Measurements from ENCODE around the gene CLDN22. TPM values are rescaled to one million over a fixed set of nuclear protein-coding genes. Genes with fewer than 3 reads are reported as not detected.

Gene CLDN22
- total and polyA plus RNA-seq, 9 of the 15 experiments (the other 6 are each of a cell fraction or from before 2014, with no cell fraction given) = 0.21 TPM; not detected in 8

DNA sequence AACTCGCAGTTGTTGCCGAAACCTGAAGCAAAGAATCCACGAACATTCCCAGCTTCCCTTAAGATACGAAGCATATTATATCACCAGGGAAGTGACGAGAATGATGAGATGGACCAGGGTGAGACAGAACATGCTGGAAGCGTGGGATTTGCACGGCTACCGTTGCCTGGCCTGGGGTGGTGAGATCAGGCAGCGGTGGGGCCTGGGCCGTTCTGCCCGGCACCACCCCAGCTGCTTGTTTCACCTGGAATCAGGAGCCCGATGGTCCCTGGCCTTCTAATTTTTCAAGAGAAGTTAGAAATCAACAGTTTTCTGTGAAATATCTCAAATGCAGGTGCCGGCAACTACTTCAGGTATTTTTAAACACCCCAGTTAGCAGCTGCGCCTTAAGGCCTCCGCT, 5.7 kb downstream of the CLDN22 start:
- no peaks in the 10 kb centered on the region for H3K9me1 ChIP-seq (ENCODE audit: control insufficient read depth, insufficient read depth, low read length)
- no TSS peak for BruUV-seq (replicated peaks)
- no peak overlapping the region for H3K4me3 ChIP-seq
- intact Hi-C loops (cut with micrococcal nuclease) = no loop called here
- H3K36me3 ChIP-seq (ENCODE audit: control insufficient read depth, insufficient read depth, low read length) = peaks cover 11% of the 10 kb centered on the region; the same call in 1 of the 3 replicates
- no peak overlapping the region for H3K4me2 ChIP-seq (ENCODE audit: insufficient read depth, low read length)
- no peak overlapping the region for H3K9ac ChIP-seq (ENCODE audit: insufficient read depth in 1 of 2, low read depth in 2 of 2, low read length in 2 of 2)
- H4K20me1 ChIP-seq (replicated peaks; ENCODE audit: control insufficient read depth, insufficient read depth, low read length) = no peaks in the 10 kb centered on the region
- DNase-seq (ENCODE audit: extremely low read depth in 1 of 4, low spot score in 3 of 4) = no peak
- in situ Hi-C loops (cut with MboI) = no loop called here
- H3K79me2 ChIP-seq (ENCODE audit: control insufficient read depth, insufficient read depth, low read length) = no peaks in the 10 kb centered on the region
- no peaks in the 10 kb centered on the region for H3K27me3 ChIP-seq (ENCODE audit: control insufficient read depth in 2 of 2, insufficient read depth in 2 of 2, low read length in 2 of 2)
- no peak for TF ChIP-seq NFIC (IDR thresholded peaks at IDR 0.05)
- TF ChIP-seq GTF2E2 (tag; IDR thresholded peaks at IDR 0.05) = no peak
- no peak for TF ChIP-seq SAFB (IDR thresholded peaks at IDR 0.05; ENCODE audit: borderline replicate concordance, low read depth, low read length)
- TF ChIP-seq NELFE (IDR thresholded peaks at IDR 0.05; ENCODE audit: insufficient read depth, insufficient read length) = no peak
- no peak for TF ChIP-seq HDAC1 (IDR thresholded peaks at IDR 0.05)
- TF ChIP-seq FUS (optimal IDR thresholded peaks at IDR 0.05; ENCODE audit: low read depth, low read length) = no peak
- no peak for TF ChIP-seq ZNF140 (CRISPR knock-in tag; IDR thresholded peaks at IDR 0.05)
- no peak for TF ChIP-seq MECOM (CRISPR knock-in tag; IDR thresholded peaks at IDR 0.05)
- TF ChIP-seq ZKSCAN3 (CRISPR knock-in tag; IDR thresholded peaks at IDR 0.05) = no peak
- no peak for TF ChIP-seq ESRRB (CRISPR knock-in tag; IDR thresholded peaks at IDR 0.05; ENCODE audit: borderline replicate concordance)
- TF ChIP-seq, protein P1, sequence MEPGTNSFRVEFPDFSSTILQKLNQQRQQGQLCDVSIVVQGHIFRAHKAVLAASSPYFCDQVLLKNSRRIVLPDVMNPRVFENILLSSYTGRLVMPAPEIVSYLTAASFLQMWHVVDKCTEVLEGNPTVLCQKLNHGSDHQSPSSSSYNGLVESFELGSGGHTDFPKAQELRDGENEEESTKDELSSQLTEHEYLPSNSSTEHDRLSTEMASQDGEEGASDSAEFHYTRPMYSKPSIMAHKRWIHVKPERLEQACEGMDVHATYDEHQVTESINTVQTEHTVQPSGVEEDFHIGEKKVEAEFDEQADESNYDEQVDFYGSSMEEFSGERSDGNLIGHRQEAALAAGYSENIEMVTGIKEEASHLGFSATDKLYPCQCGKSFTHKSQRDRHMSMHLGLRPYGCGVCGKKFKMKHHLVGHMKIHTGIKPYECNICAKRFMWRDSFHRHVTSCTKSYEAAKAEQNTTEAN (CRISPR knock-in tag; IDR thresholded peaks at IDR 0.05) = no peak
- TF ChIP-seq MTA2 (IDR thresholded peaks at IDR 0.05; ENCODE audit: low read depth) = no peak
- TF ChIP-seq EHMT2 (IDR thresholded peaks at IDR 0.05) = no peak
- no peak for TF ChIP-seq SOX6 (IDR thresholded peaks at IDR 0.05)
- TF ChIP-seq, protein P2, sequence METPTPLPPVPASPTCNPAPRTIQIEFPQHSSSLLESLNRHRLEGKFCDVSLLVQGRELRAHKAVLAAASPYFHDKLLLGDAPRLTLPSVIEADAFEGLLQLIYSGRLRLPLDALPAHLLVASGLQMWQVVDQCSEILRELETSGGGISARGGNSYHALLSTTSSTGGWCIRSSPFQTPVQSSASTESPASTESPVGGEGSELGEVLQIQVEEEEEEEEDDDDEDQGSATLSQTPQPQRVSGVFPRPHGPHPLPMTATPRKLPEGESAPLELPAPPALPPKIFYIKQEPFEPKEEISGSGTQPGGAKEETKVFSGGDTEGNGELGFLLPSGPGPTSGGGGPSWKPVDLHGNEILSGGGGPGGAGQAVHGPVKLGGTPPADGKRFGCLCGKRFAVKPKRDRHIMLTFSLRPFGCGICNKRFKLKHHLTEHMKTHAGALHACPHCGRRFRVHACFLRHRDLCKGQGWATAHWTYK (CRISPR knock-in tag; IDR thresholded peaks at IDR 0.05) = no peak
- no peak overlapping the region for H3K27ac ChIP-seq (ENCODE audit: extremely low read depth, low read depth, low read length)
- H3K9me3 ChIP-seq (replicated peaks; ENCODE audit: control insufficient read depth, insufficient read depth, low read depth, low read length) = no peaks in the 10 kb centered on the region
- ATAC-seq = no peak
- POLR2A ChIA-PET = interaction anchor here (0.7 kb wide), 1 partner anchor 20 kb away, joined by 3 read pairs; no protein-coding TSS in a partner anchor
- CTCF ChIA-PET (ENCODE audit: low intra/inter-chr PET ratio) = no interaction called here
- H2AFZ ChIP-seq (ENCODE audit: low read depth, low read length) = no peak overlapping the region
- WGBS (ENCODE audit: insufficient coverage, low coverage, missing lambda C conversion rate) = 83% methylated on average over 15 of the region's 15 CpGs
- FAIRE-seq = no peak
- H3K4me1 ChIP-seq (replicated peaks in 1 of 2; ENCODE audit: control insufficient read depth in 2 of 2, insufficient read depth in 2 of 2, low read length in 2 of 2) = no peaks in the 10 kb centered on the region

Measured in K562 (cell line).